HCT116 (cell line): ENCODE data around the gene PPP6R3. TPM values are rescaled to one million over a fixed set of nuclear protein-coding genes. Genes with fewer than 3 reads are reported as not detected.

Source experiments
- ATAC-seq: fragments of 200-7000 bp; cut with Tn5 transposase; 2 replicates; pipeline ENCODE4 v1.9.1; 2020; ENCODE audit warnings: mild to moderate bottlenecking, moderate library complexity
- BruUV-seq: library from RNA; stranded (reverse); fragments of 400-500 nt; replicated peaks from 2 replicates; lab custom pipeline; 2021; lab: Mats Ljungman, UMichigan
- CTCF ChIA-PET: fragments of 300-600 bp; sonication (Branson Sonifier 250); formaldehyde crosslinking; loops from one replicate; lab custom pipeline; 2021; ENCODE audit warnings: antibody characterized with exemption; lab: Charles Lee
- POLR2A ChIA-PET: fragments of 300-600, 350-600 bp; sonication (Branson Sonifier 250); formaldehyde crosslinking; loops from one replicate; lab custom pipeline; 2021; ENCODE audit warnings: antibody characterized with exemption; lab: Charles Lee
- RAD21 ChIA-PET, 2 experiments: fragments of 300-600 bp; sonication (Branson Sonifier 250); formaldehyde crosslinking; loops; one replicate each; lab custom pipeline; 2023; ENCODE audit warnings: low total read pairs in 2 of 2; ENCODE audit not compliant: uncharacterized antibody in 2 of 2, unreplicated experiment in 2 of 2, low non-redundant PET in 1 of 2; lab: Charles Lee
- DNase-seq: peaks from one replicate; pipeline ENCODE4 v3.0.0-alpha.2; 2010; ENCODE audit warnings: low read depth, low spot score
- H2AFZ ChIP-seq: fragments of 200-600 bp; shearing (Covaris generic), sonication (generic); 2 replicates; pipeline ENCODE4 v1.6.1; 2017; ENCODE audit warnings: low read depth, mixed run types, mixed read lengths, antibody characterized with exemption, low read length; ENCODE audit not compliant: poor library complexity, severe bottlenecking
- H3K27ac ChIP-seq: 2 replicates; pipeline ENCODE4 v1.5.1; 2012; ENCODE audit warnings: low read depth, low read length
- H3K27me3 ChIP-seq: fragments of 200-600 bp; sonication (generic); 2 replicates; pipeline ENCODE4 v1.6.1; 2016; ENCODE audit warnings: mixed run types, low read length, mixed read lengths; ENCODE audit not compliant: insufficient read depth
- H3K36me3 ChIP-seq, 2 experiments: fragments of 200-500 bp in 1 of 2; fragments of 200-600 bp in 1 of 2; sonication (Bioruptor generic) in 1 of 2; sonication (generic) in 1 of 2; 2 replicates each; pipeline versions ENCODE4 v1.5.1 to v1.6.1; 2014 to 2016; ENCODE audit warnings: low read length in 2 of 2, inconsistent platforms in 1 of 2, mixed read lengths in 1 of 2, mixed run types in 1 of 2; ENCODE audit not compliant: insufficient read depth in 2 of 2, control insufficient read depth in 1 of 2
- H3K4me1 ChIP-seq, 2 experiments: fragments of 200-600 bp in 1 of 2; sonication (generic) in 1 of 2; 2 replicates each; pipeline versions ENCODE4 v1.5.1 to v1.6.1; 2012 to 2017; ENCODE audit warnings: low read length in 2 of 2, inconsistent platforms in 1 of 2, mild to moderate bottlenecking in 1 of 2, mixed read lengths in 1 of 2, mixed run types in 1 of 2, moderate library complexity in 1 of 2; ENCODE audit not compliant: insufficient read depth in 2 of 2, control insufficient read depth in 1 of 2
- H3K4me2 ChIP-seq: fragments of 200-600 bp; sonication (generic); 2 replicates; pipeline ENCODE4 v1.6.1; 2017; ENCODE audit warnings: mixed run types, low read length, mixed read lengths
- H3K4me3 ChIP-seq, 2 experiments: fragments of 200-600 bp in 1 of 2; sonication (generic) in 1 of 2; replicated peaks in 1 of 2; 2 replicates each; pipeline ENCODE4 v1.5.1; 2011 to 2016; ENCODE audit warnings: low read length in 2 of 2, control low read depth in 1 of 2, low read depth in 1 of 2, mild to moderate bottlenecking in 1 of 2, mixed read lengths in 1 of 2, mixed run types in 1 of 2
- H3K79me2 ChIP-seq: fragments of 200-600 bp; sonication (generic); 2 replicates; pipeline ENCODE4 v1.6.1; 2017; ENCODE audit warnings: mild to moderate bottlenecking, mixed run types, low read length, moderate library complexity, mixed read lengths; ENCODE audit not compliant: insufficient read depth
- H3K9ac ChIP-seq: fragments of 200-600 bp; sonication (generic); 2 replicates; pipeline ENCODE4 v1.6.1; 2016; ENCODE audit warnings: low read length, mixed read lengths
- H3K9me2 ChIP-seq: fragments of 200-600 bp; sonication (generic), shearing (Covaris generic); 2 replicates; pipeline ENCODE4 v1.6.1; 2017; ENCODE audit warnings: mixed run types, mild to moderate bottlenecking, moderate library complexity; ENCODE audit not compliant: insufficient read depth
- H3K9me3 ChIP-seq, 2 experiments: fragments of 200-500 bp in 1 of 2; fragments of 200-600 bp in 1 of 2; sonication (Bioruptor generic) in 1 of 2; sonication (generic) in 1 of 2; 2 replicates each; pipeline ENCODE4 v1.6.1; 2014 to 2017; ENCODE audit warnings: low read length in 2 of 2, mixed read lengths in 2 of 2, inconsistent platforms in 1 of 2, low read depth in 1 of 2, mild to moderate bottlenecking in 1 of 2, mixed run types in 1 of 2, moderate library complexity in 1 of 2; ENCODE audit not compliant: control insufficient read depth in 1 of 2, insufficient read depth in 1 of 2
- H4K20me1 ChIP-seq: fragments of 200-600 bp; sonication (generic), shearing (Covaris generic); 2 replicates; pipeline ENCODE4 v1.6.1; 2017; ENCODE audit warnings: mixed run types, mild to moderate bottlenecking, moderate library complexity; ENCODE audit not compliant: insufficient read depth
- CEBPB ChIP-seq: IDR thresholded peaks from 2 replicates; pipeline ENCODE4 v1.6.1; 2012; ENCODE audit warnings: low read depth
- EGR1 ChIP-seq: IDR thresholded peaks from 2 replicates; pipeline ENCODE4 v1.6.1; 2012; ENCODE audit warnings: low read depth
- ELF1 ChIP-seq: IDR thresholded peaks from 2 replicates; pipeline ENCODE4 v1.6.1; 2012; ENCODE audit warnings: low read depth, borderline replicate concordance
- EZH2 ChIP-seq: fragments of 200-600 bp; sonication (generic); IDR thresholded peaks from 2 replicates; pipeline ENCODE4 v1.6.1; 2017; ENCODE audit warnings: antibody characterized with exemption, mixed run types
- EZH2phosphoT487 ChIP-seq: fragments of 200-600 bp; IDR thresholded peaks from 2 replicates; pipeline ENCODE4 v1.6.1; 2018; ENCODE audit warnings: antibody characterized with exemption, borderline replicate concordance
- FOSL1 ChIP-seq: IDR thresholded peaks from 2 replicates; pipeline ENCODE4 v1.6.1; 2012; ENCODE audit warnings: low read depth
- JUND ChIP-seq: IDR thresholded peaks from 2 replicates; pipeline ENCODE4 v1.6.1; 2012
- POLR2A ChIP-seq: IDR thresholded peaks from 2 replicates; pipeline ENCODE4 v1.7.0; 2011; ENCODE audit warnings: borderline replicate concordance; ENCODE audit not compliant: insufficient read depth, insufficient read length; ENCODE audit errors: extremely low read depth
- SP1 ChIP-seq: IDR thresholded peaks from 2 replicates; pipeline ENCODE4 v1.6.1; 2012; ENCODE audit warnings: low read depth
- SRF ChIP-seq: IDR thresholded peaks from 2 replicates; pipeline ENCODE4 v1.6.1; 2012; ENCODE audit warnings: low read depth
- YY1 ChIP-seq: IDR thresholded peaks from 2 replicates; pipeline ENCODE4 v1.6.1; 2011; ENCODE audit warnings: low read length, low read depth, moderate library complexity, mild to moderate bottlenecking; ENCODE audit not compliant: insufficient replicate concordance; ENCODE audit errors: extremely low read depth
- ZFX ChIP-seq: fragments of 450-650 bp; IDR thresholded peaks from 2 replicates; pipeline ENCODE4 v1.6.1; 2017
- ZNF274 ChIP-seq: fragments of 200-500 bp; sonication (Bioruptor generic); IDR thresholded peaks from 2 replicates; pipeline ENCODE4 v1.6.1; 2014; ENCODE audit warnings: mild to moderate bottlenecking, low read depth, low read length, inconsistent platforms
- intact Hi-C: fragments of 100-400 bp; cut with micrococcal nuclease; formaldehyde crosslinking; loops from 2 replicates; pipeline ENCODE4 v1.10.0; 2022
- total RNA-seq: library from RNA; stranded (reverse); gene quantifications from one replicate; pipeline ENCODE4 v1.2.1, GENCODE V29; 2021; ENCODE audit not compliant: unreplicated experiment
- TF ChIP-seq, protein P1 (sequence below): IDR thresholded peaks from 2 replicates; pipeline ENCODE4 v1.6.1; 2012
- TF ChIP-seq, protein P2 (sequence below), 3 experiments: fragments of 200-600 bp in 1 of 3; sonication (generic) in 1 of 3; IDR thresholded peaks in 2 of 3; conservative IDR thresholded peaks in 1 of 3; 2 replicates each; pipeline ENCODE4 v1.5.1; 2012 to 2017; ENCODE audit warnings: low read depth in 2 of 3, low read length in 2 of 3, antibody characterized with exemption in 1 of 3, borderline replicate concordance in 1 of 3, control low read depth in 1 of 3, mild to moderate bottlenecking in 1 of 3, mixed read lengths in 1 of 3, mixed run types in 1 of 3, moderate library complexity in 1 of 3; ENCODE audit not compliant: insufficient read depth in 1 of 3
- TF ChIP-seq, protein P3 (sequence below): IDR thresholded peaks from 2 replicates; pipeline ENCODE4 v1.6.1; 2012; ENCODE audit warnings: low read depth
- TF ChIP-seq, protein P4 (sequence below): IDR thresholded peaks from 2 replicates; pipeline ENCODE4 v1.6.1; 2011; ENCODE audit warnings: mild to moderate bottlenecking, low read length, moderate library complexity; ENCODE audit not compliant: insufficient replicate concordance; ENCODE audit errors: extremely low read depth

PPP6R3 gene
- total RNA-seq, 1 experiment from 2014 or later = 113 TPM

DNA sequence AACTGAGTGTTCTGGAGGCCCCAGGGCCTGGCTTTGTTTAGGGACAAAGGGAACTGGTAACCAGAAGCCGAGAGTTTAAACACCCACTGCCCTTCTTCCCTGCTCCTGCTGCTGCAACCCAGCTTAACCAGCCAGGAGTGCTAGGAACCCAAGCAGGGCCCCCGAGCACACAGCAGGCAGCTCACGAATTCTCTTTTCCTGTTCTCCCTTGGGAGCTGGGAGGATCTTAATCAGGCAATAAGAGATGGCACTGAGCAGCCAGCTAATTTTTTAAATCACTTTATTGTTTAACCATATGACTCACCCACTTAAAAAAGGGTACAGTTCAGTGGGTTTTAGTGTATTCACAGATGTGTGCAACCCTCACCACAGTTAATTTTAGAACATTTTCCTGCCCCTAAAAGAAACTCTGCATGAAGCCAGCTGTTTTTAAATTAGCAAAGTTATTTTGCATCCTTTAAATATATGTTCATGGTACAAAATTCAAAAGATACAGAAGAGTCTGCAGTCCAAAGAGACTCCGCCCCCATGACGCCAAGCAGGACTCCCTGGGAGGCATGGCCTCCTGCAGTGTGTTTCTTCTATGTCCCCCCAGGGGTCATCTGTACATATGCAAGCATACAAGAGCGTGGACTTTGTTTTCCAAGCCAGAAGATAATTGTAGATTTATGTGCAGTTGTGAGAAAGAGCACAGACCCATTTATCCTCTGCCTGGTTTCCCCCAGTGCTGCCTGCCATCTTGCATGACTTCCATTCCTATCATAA is 18.9 kb upstream of the PPP6R3 start:
- ATAC-seq (no peak), DNase-seq (no peak)
- Histone ChIP-seq H3K9me3 (no peaks in the 10 kb centered on the region), H3K36me3 (peaks cover 0 to 3% of the 10 kb centered on the region in 2 experiments; a peak in 1 of 4 replicates), H3K9ac (no peak overlapping the region), H3K9me2 (no peaks in the 10 kb centered on the region), H3K27me3 (no peaks in the 10 kb centered on the region), H4K20me1 (no peaks in the 10 kb centered on the region), H3K4me3 (no peak overlapping the region), H2AFZ (no peak overlapping the region), H3K4me2 (no peak overlapping the region), H3K79me2 (no peaks in the 10 kb centered on the region), H3K4me1 (peaks cover 0 to 11% of the 10 kb centered on the region in 2 experiments; a peak in 2 of 4 replicates), H3K27ac (no peak overlapping the region)
- intact Hi-C loops = no loop called here
- TF ChIP-seq FOSL1 (no peak), EZH2phosphoT487 (no peak), POLR2A (no peak), ZFX (no peak), ZNF274 (no peak), ELF1 (no peak), EZH2 (no peak), YY1 (no peak), EGR1 (no peak), JUND (no peak), SRF (no peak), CEBPB (no peak), SP1 (no peak)
- TF ChIP-seq, protein P1, sequence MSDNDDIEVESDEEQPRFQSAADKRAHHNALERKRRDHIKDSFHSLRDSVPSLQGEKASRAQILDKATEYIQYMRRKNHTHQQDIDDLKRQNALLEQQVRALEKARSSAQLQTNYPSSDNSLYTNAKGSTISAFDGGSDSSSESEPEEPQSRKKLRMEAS = no peak
- TF ChIP-seq, protein P2, sequence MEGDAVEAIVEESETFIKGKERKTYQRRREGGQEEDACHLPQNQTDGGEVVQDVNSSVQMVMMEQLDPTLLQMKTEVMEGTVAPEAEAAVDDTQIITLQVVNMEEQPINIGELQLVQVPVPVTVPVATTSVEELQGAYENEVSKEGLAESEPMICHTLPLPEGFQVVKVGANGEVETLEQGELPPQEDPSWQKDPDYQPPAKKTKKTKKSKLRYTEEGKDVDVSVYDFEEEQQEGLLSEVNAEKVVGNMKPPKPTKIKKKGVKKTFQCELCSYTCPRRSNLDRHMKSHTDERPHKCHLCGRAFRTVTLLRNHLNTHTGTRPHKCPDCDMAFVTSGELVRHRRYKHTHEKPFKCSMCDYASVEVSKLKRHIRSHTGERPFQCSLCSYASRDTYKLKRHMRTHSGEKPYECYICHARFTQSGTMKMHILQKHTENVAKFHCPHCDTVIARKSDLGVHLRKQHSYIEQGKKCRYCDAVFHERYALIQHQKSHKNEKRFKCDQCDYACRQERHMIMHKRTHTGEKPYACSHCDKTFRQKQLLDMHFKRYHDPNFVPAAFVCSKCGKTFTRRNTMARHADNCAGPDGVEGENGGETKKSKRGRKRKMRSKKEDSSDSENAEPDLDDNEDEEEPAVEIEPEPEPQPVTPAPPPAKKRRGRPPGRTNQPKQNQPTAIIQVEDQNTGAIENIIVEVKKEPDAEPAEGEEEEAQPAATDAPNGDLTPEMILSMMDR (IDR thresholded peaks at IDR 0.05 in 2 of 3, conservative IDR thresholded peaks at IDR 0.05 in 1 of 3; ENCODE audit: borderline replicate concordance in 1 of 3, insufficient read depth in 1 of 3, low read depth in 2 of 3, low read length in 2 of 3) = no peak
- TF ChIP-seq, protein P3, sequence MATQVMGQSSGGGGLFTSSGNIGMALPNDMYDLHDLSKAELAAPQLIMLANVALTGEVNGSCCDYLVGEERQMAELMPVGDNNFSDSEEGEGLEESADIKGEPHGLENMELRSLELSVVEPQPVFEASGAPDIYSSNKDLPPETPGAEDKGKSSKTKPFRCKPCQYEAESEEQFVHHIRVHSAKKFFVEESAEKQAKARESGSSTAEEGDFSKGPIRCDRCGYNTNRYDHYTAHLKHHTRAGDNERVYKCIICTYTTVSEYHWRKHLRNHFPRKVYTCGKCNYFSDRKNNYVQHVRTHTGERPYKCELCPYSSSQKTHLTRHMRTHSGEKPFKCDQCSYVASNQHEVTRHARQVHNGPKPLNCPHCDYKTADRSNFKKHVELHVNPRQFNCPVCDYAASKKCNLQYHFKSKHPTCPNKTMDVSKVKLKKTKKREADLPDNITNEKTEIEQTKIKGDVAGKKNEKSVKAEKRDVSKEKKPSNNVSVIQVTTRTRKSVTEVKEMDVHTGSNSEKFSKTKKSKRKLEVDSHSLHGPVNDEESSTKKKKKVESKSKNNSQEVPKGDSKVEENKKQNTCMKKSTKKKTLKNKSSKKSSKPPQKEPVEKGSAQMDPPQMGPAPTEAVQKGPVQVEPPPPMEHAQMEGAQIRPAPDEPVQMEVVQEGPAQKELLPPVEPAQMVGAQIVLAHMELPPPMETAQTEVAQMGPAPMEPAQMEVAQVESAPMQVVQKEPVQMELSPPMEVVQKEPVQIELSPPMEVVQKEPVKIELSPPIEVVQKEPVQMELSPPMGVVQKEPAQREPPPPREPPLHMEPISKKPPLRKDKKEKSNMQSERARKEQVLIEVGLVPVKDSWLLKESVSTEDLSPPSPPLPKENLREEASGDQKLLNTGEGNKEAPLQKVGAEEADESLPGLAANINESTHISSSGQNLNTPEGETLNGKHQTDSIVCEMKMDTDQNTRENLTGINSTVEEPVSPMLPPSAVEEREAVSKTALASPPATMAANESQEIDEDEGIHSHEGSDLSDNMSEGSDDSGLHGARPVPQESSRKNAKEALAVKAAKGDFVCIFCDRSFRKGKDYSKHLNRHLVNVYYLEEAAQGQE = no peak
- TF ChIP-seq, protein P4, sequence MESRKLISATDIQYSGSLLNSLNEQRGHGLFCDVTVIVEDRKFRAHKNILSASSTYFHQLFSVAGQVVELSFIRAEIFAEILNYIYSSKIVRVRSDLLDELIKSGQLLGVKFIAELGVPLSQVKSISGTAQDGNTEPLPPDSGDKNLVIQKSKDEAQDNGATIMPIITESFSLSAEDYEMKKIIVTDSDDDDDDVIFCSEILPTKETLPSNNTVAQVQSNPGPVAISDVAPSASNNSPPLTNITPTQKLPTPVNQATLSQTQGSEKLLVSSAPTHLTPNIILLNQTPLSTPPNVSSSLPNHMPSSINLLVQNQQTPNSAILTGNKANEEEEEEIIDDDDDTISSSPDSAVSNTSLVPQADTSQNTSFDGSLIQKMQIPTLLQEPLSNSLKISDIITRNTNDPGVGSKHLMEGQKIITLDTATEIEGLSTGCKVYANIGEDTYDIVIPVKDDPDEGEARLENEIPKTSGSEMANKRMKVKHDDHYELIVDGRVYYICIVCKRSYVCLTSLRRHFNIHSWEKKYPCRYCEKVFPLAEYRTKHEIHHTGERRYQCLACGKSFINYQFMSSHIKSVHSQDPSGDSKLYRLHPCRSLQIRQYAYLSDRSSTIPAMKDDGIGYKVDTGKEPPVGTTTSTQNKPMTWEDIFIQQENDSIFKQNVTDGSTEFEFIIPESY = no peak
- ChIA-PET CTCF (no interaction called here), RAD21 (no interaction called here), POLR2A (no interaction called here)
- BruUV-seq = no TSS peak
